ENCODE measurements around the gene ATXN3.

ATXN3 gene

DNA sequence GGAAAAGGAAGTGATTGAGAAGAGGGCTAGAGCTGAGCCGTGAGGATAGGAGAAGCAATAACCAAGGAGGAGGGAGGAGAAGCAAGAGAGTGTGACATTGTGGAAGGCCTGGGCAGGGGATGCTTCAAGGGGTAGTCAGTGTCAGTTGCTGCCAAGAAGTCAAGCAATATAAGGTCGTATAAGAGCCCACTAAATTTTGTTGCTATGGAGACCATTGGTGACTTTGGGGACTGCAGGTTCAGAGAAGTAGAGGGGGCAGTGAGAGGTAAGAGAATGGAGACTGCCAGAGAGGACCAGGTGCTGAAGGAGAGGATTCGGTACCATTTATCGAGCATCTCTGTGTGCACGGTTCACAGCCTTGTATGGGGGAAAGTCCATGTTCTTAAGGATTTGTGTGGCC, 3.1 kb upstream of the ATXN3 start:
- DNase-seq = no peak
- no peak overlapping the region for H3K4me3 ChIP-seq (ENCODE audit: low read depth, low read length)
- H3K9ac ChIP-seq (ENCODE audit: low read length) = no peak overlapping the region
- no peak overlapping the region for H3K4me2 ChIP-seq (ENCODE audit: low read length)
- H3K79me1 ChIP-seq (ENCODE audit: low read length) = peaks cover 5% of the 10 kb centered on the region
- H3K4ac ChIP-seq (ENCODE audit: low read depth, low read length) = no peak overlapping the region
- H4K8ac ChIP-seq (ENCODE audit: low read depth, low read length) = no peak overlapping the region
- H3K27ac ChIP-seq (ENCODE audit: low read depth, low read length) = no peak overlapping the region
- no CpG with 5 or more reads among the region's 5 CpGs for WGBS (ENCODE audit: extremely low coverage, insufficient coverage, insufficient read length)
- no peak overlapping the region for H4K91ac ChIP-seq (ENCODE audit: low read depth, low read length)
- no peak overlapping the region for H2BK120ac ChIP-seq (ENCODE audit: insufficient read depth, low read length, poor library complexity)
- no peak overlapping the region for H2BK12ac ChIP-seq (ENCODE audit: low read length)
- H2AK5ac ChIP-seq (ENCODE audit: low read length) = no peak overlapping the region
- H3K18ac ChIP-seq (ENCODE audit: low read length) = no peak overlapping the region
- H3K36me3 ChIP-seq (ENCODE audit: control insufficient read depth in 1 of 2, insufficient read depth in 2 of 2, low read length in 2 of 2) = no peaks in the 10 kb centered on the region
- no peak overlapping the region for H3K23ac ChIP-seq (ENCODE audit: low read length)
- peaks cover 0 to 3% of the 10 kb centered on the region in 2 experiments for H3K4me1 ChIP-seq (ENCODE audit: control insufficient read depth in 1 of 2, insufficient read depth in 2 of 2, low read length in 2 of 2)
- H4K12ac ChIP-seq (ENCODE audit: low read depth, low read length) = no peak overlapping the region
- H3K9me3 ChIP-seq (ENCODE audit: insufficient read depth, low read depth, low read length) = no peaks in the 10 kb centered on the region
- no peak overlapping the region for H2BK5ac ChIP-seq (ENCODE audit: low read depth, low read length, poor library complexity)
- H3K27me3 ChIP-seq (ENCODE audit: insufficient read depth, low read length) = no peaks in the 10 kb centered on the region
- no peak overlapping the region for H3K14ac ChIP-seq (ENCODE audit: low read length)
- no peak overlapping the region for H2AFZ ChIP-seq (ENCODE audit: insufficient read depth, low read length, poor library complexity)
- H3K79me2 ChIP-seq (ENCODE audit: control insufficient read depth, insufficient read depth, low read length, poor library complexity) = peaks cover 8% of the 10 kb centered on the region

DNA sequence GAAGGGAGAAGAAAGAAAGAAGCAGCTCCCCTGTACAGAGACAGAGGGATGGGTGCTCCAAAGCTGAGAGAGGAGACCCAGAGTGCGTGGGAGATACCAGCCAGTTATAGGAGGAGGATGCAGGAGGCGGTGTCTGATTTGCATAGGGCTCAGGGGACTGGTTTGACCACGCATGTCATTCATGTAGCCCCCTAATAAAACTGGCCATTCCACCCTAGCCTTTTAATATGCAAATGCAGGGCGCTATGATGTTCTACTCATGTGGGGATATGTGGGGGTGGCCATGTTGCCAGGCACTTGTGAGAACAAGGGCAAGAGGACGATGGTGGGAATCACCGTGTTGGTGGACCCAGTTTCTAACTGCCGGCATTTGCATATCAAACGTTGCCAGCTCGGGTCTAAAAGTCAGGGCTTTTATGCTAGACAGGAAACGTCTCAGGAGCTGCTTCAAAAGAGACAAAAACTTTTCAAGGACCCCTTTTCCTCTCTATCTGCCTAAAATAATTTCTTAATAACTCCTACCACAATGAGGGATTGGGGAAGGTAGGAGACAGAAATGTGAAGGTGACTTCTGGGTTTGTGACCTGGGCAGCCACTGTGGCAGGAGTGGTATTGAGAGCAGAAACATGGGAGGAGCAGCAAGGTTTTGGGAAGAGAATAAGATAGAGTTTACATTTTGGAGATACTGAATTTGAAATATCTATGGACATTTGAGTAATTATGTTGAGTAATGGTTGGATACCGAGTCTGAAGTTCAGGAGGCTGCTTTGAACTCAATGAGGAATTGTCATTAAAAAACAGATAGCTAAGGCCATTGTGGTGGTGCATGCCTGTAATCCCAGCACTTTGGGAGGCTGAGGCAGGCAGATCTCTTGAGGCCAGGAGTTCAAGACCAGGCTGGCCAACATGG, 2.2 kb upstream of the ATXN3 start:
- no peak for DNase-seq
- Histone ChIP-seq H4K8ac (ENCODE audit: low read depth, low read length) (no peak overlapping the region), H2AK5ac (ENCODE audit: low read length) (no peak overlapping the region), H3K36me3 (ENCODE audit: control insufficient read depth in 1 of 2, insufficient read depth in 2 of 2, low read length in 2 of 2) (no peaks in the 10 kb centered on the region), H2BK12ac (ENCODE audit: low read length) (no peak overlapping the region), H2BK5ac (ENCODE audit: low read depth, low read length, poor library complexity) (no peak overlapping the region), H3K79me1 (ENCODE audit: low read length) (peaks cover 5% of the 10 kb centered on the region), H3K14ac (ENCODE audit: low read length) (no peak overlapping the region), H4K91ac (ENCODE audit: low read depth, low read length) (no peak overlapping the region), H4K12ac (ENCODE audit: low read depth, low read length) (no peak overlapping the region), H3K27me3 (ENCODE audit: insufficient read depth, low read length) (no peaks in the 10 kb centered on the region), H3K79me2 (ENCODE audit: control insufficient read depth, insufficient read depth, low read length, poor library complexity) (peaks cover 8% of the 10 kb centered on the region), H3K9ac (ENCODE audit: low read length) (no peak overlapping the region), H3K18ac (ENCODE audit: low read length) (no peak overlapping the region), H3K27ac (ENCODE audit: low read depth, low read length) (no peak overlapping the region), H3K4me2 (ENCODE audit: low read length) (no peak overlapping the region), H3K23ac (ENCODE audit: low read length) (no peak overlapping the region), H2AFZ (ENCODE audit: insufficient read depth, low read length, poor library complexity) (no peak overlapping the region), H3K4ac (ENCODE audit: low read depth, low read length) (no peak overlapping the region), H3K4me3 (ENCODE audit: low read depth, low read length) (no peak overlapping the region), H3K4me1 (ENCODE audit: control insufficient read depth in 1 of 2, insufficient read depth in 2 of 2, low read length in 2 of 2) (peaks cover 0 to 3% of the 10 kb centered on the region in 2 experiments), H2BK120ac (ENCODE audit: insufficient read depth, low read length, poor library complexity) (no peak overlapping the region), H3K9me3 (ENCODE audit: insufficient read depth, low read depth, low read length) (no peaks in the 10 kb centered on the region)
- no CpG with 5 or more reads among the region's 11 CpGs for WGBS (ENCODE audit: extremely low coverage, insufficient coverage, insufficient read length)

DNA sequence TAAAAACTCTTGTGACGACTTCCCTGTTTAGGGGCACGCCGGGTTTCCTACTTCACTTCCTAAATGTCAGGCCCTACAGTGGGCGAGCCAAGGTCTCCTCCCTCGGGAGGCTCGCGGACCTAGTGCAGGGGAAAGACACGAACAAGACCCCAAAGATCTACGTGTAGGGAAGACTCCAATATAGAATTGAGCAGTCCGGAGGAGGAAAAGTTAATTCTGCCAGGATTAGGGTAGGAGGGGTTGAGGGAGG, 564 bp downstream of the ATXN3 start:
- peaks cover 8% of the 10 kb centered on the region for H3K79me2 ChIP-seq (ENCODE audit: control insufficient read depth, insufficient read depth, low read length, poor library complexity)
- peak overlapping the region; percentile 98 for H3K4me2 ChIP-seq (ENCODE audit: low read length)
- peak; percentile 25 to 55 for DNase-seq
- H3K4me3 ChIP-seq (ENCODE audit: low read depth, low read length) = peak overlapping the region; percentile 99
- H3K27ac ChIP-seq (ENCODE audit: low read depth, low read length) = peak overlapping the region; percentile 67
- no peaks in the 10 kb centered on the region for H3K27me3 ChIP-seq (ENCODE audit: insufficient read depth, low read length)
- H4K91ac ChIP-seq (ENCODE audit: low read depth, low read length) = no peak overlapping the region
- no CpG with 5 or more reads among the region's 10 CpGs for WGBS (ENCODE audit: extremely low coverage, insufficient coverage, insufficient read length)
- H3K36me3 ChIP-seq (ENCODE audit: control insufficient read depth in 1 of 2, insufficient read depth in 2 of 2, low read length in 2 of 2) = no peaks in the 10 kb centered on the region
- H2AFZ ChIP-seq (ENCODE audit: insufficient read depth, low read length, poor library complexity) = peak overlapping the region; percentile 33
- H3K4ac ChIP-seq (ENCODE audit: low read depth, low read length) = peak overlapping the region; percentile 43
- peak overlapping the region; percentile 36 for H2BK5ac ChIP-seq (ENCODE audit: low read depth, low read length, poor library complexity)
- no peak overlapping the region for H2BK120ac ChIP-seq (ENCODE audit: insufficient read depth, low read length, poor library complexity)
- H4K8ac ChIP-seq (ENCODE audit: low read depth, low read length) = peak overlapping the region; percentile 33
- no peak overlapping the region for H3K23ac ChIP-seq (ENCODE audit: low read length)
- peak overlapping the region; percentile 85 for H3K9ac ChIP-seq (ENCODE audit: low read length)
- H3K14ac ChIP-seq (ENCODE audit: low read length) = peak overlapping the region; percentile 39
- peak overlapping the region; percentile 79 for H3K18ac ChIP-seq (ENCODE audit: low read length)
- no peaks in the 10 kb centered on the region for H3K9me3 ChIP-seq (ENCODE audit: insufficient read depth, low read depth, low read length)
- peaks cover 0 to 3% of the 10 kb centered on the region in 2 experiments for H3K4me1 ChIP-seq (ENCODE audit: control insufficient read depth in 1 of 2, insufficient read depth in 2 of 2, low read length in 2 of 2)
- H3K79me1 ChIP-seq (ENCODE audit: low read length) = peaks cover 5% of the 10 kb centered on the region
- H2BK12ac ChIP-seq (ENCODE audit: low read length) = no peak overlapping the region
- no peak overlapping the region for H2AK5ac ChIP-seq (ENCODE audit: low read length)
- peak overlapping the region; percentile 92 for H4K12ac ChIP-seq (ENCODE audit: low read depth, low read length)

DNA sequence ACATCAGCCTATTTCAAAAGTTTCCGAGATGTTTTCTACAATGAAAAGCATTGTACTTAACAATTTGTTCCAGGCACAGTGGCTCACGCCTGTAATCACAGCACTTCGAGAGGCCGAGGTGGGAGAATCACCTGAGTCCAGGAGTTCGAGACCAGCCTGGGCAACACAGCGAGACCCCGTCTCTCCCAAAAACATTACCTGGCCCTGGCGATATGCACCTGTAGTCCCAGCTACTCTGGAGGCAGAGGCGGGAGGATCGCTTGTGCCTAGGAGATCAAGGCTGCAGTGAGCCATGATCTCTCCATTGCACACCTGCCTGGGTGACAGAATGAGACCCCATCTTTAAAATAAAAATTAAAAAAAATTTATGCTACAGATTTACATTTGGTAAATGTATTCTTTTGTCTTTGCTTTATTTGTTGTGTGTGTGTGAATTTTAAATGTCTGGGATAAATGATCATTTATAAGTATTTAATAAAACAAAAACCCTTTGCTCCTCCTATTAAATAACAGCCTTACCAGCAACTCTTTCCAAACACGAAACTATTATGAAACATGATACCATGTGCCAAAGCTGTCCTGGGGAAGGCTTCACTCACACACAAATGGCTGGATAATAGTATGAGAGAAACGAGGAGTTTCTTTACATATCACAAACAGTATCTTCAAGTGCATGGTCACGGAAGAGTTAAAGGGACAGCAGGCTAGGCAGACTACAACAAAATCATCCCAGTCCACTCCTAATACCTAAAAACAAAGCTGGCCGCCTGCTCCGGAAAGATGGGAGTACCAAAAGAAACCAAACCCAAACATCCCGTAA, 1.1 kb downstream of the ATXN3 start:
- WGBS (ENCODE audit: extremely low coverage, insufficient coverage, insufficient read length) = no CpG with 5 or more reads among the region's 16 CpGs
- Histone ChIP-seq H2AK5ac (ENCODE audit: low read length) (no peak overlapping the region), H2BK120ac (ENCODE audit: insufficient read depth, low read length, poor library complexity) (no peak overlapping the region), H2BK12ac (ENCODE audit: low read length) (no peak overlapping the region), H3K9me3 (ENCODE audit: insufficient read depth, low read depth, low read length) (no peaks in the 10 kb centered on the region), H3K27me3 (ENCODE audit: insufficient read depth, low read length) (no peaks in the 10 kb centered on the region), H3K14ac (ENCODE audit: low read length) (no peak overlapping the region), H3K79me2 (ENCODE audit: control insufficient read depth, insufficient read depth, low read length, poor library complexity) (peaks cover 8% of the 10 kb centered on the region), H3K4ac (ENCODE audit: low read depth, low read length) (peak overlapping the region; percentile 35), H4K91ac (ENCODE audit: low read depth, low read length) (no peak overlapping the region), H3K36me3 (ENCODE audit: control insufficient read depth in 1 of 2, insufficient read depth in 2 of 2, low read length in 2 of 2) (no peaks in the 10 kb centered on the region), H2BK5ac (ENCODE audit: low read depth, low read length, poor library complexity) (no peak overlapping the region), H3K27ac (ENCODE audit: low read depth, low read length) (peak overlapping the region; percentile 67), H3K23ac (ENCODE audit: low read length) (no peak overlapping the region), H3K18ac (ENCODE audit: low read length) (no peak overlapping the region), H3K4me2 (ENCODE audit: low read length) (peak overlapping the region; percentile 98), H3K79me1 (ENCODE audit: low read length) (peaks cover 5% of the 10 kb centered on the region), H4K12ac (ENCODE audit: low read depth, low read length) (no peak overlapping the region), H3K9ac (ENCODE audit: low read length) (peak overlapping the region; percentile 85), H3K4me1 (ENCODE audit: control insufficient read depth in 1 of 2, insufficient read depth in 2 of 2, low read length in 2 of 2) (peaks cover 0 to 3% of the 10 kb centered on the region in 2 experiments), H3K4me3 (ENCODE audit: low read depth, low read length) (peak overlapping the region; percentile 99), H2AFZ (ENCODE audit: insufficient read depth, low read length, poor library complexity) (peak overlapping the region; percentile 33), H4K8ac (ENCODE audit: low read depth, low read length) (peak overlapping the region; percentile 33)
- DNase-seq = no peak
